Fibroblast of lung (primary cell): ENCODE results near the gene APOA5. TPM values are rescaled to one million over a fixed set of nuclear protein-coding genes. Genes with fewer than 3 reads are reported as not detected.

Experiments
- DNase-seq, 2 donors: peaks; one replicate each; pipeline versions ENCODE4 v3.0.0 to v3.0.0-alpha.2; 2010; ENCODE audit warnings: low read depth in 2 of 2
- H2AFZ ChIP-seq: 2 replicates; pipeline ENCODE4 v1.5.1; 2012; ENCODE audit warnings: low read length, control low read depth, inconsistent platforms
- H3K27ac ChIP-seq: 2 replicates; pipeline ENCODE4 v1.5.1; 2011; ENCODE audit warnings: low read length, control low read depth; ENCODE audit not compliant: insufficient read depth
- H3K27me3 ChIP-seq: 2 replicates; pipeline ENCODE4 v1.5.1; 2011; ENCODE audit warnings: mild to moderate bottlenecking, low read length; ENCODE audit not compliant: control insufficient read depth, insufficient read depth
- H3K36me3 ChIP-seq: 2 replicates; pipeline ENCODE4 v1.5.1; 2011; ENCODE audit warnings: low read length; ENCODE audit not compliant: control insufficient read depth, insufficient read depth
- H3K4me1 ChIP-seq: 2 replicates; pipeline ENCODE4 v1.5.1; 2011; ENCODE audit warnings: low read length; ENCODE audit not compliant: control insufficient read depth, insufficient read depth; ENCODE audit errors: extremely low read depth
- H3K4me2 ChIP-seq: 2 replicates; pipeline ENCODE4 v1.5.1; 2011; ENCODE audit warnings: low read length, control low read depth; ENCODE audit not compliant: insufficient read depth; ENCODE audit errors: extremely low read depth
- H3K4me3 ChIP-seq, 4 experiments: fragments of 200-600 bp in 1 of 4; sonication (generic) in 1 of 4; replicated peaks in 1 of 4; 2 replicates each; pipeline ENCODE4 v1.5.1; 2011 to 2016; ENCODE audit warnings: low read length in 4 of 4, low read depth in 3 of 4, mild to moderate bottlenecking in 3 of 4, control low read depth in 2 of 4, inconsistent platforms in 1 of 4, mixed read lengths in 1 of 4; ENCODE audit not compliant: insufficient read depth in 1 of 4; ENCODE audit errors: control extremely low read depth in 1 of 4
- H3K79me2 ChIP-seq: 2 replicates; pipeline ENCODE4 v1.5.1; 2012; ENCODE audit warnings: mild to moderate bottlenecking, low read length, inconsistent platforms; ENCODE audit not compliant: control insufficient read depth, insufficient read depth
- H3K9ac ChIP-seq: 2 replicates; pipeline ENCODE4 v1.5.1; 2011; ENCODE audit warnings: mild to moderate bottlenecking, low read length, control low read depth; ENCODE audit not compliant: insufficient read depth
- H3K9me3 ChIP-seq: 2 replicates; pipeline ENCODE4 v1.5.1; 2012; ENCODE audit warnings: low read depth, low read length; ENCODE audit not compliant: control insufficient read depth, insufficient read depth
- H4K20me1 ChIP-seq: 2 replicates; pipeline ENCODE4 v1.5.1; 2011; ENCODE audit warnings: low read length; ENCODE audit not compliant: control insufficient read depth, insufficient read depth; ENCODE audit errors: extremely low read depth
- EZH2 ChIP-seq: IDR thresholded peaks from 2 replicates; pipeline ENCODE4 v1.5.1; 2012; ENCODE audit warnings: low read length, control low read depth, mild to moderate bottlenecking; ENCODE audit errors: missing control alignments
- polyA plus RNA-seq, 2 donors: library from polyadenylated mRNA; depleted of rRNA in 1 of 2; stranded (reverse) in 1 of 2; unstranded in 1 of 2; fragments of >200 nt; gene quantifications; 2 replicates each; pipeline ENCODE4 v1.2.1, GENCODE V29; 2011 to 2012; ENCODE audit warnings: missing spikeins in 1 of 2
- total RNA-seq: library from RNA; depleted of rRNA; stranded (reverse); fragments of >200 nt; gene quantifications from 2 replicates; pipeline ENCODE4 v1.2.1, GENCODE V29; 2014
- TF ChIP-seq, protein P1 (sequence below), 2 donors: IDR thresholded peaks in 1 of 2; conservative IDR thresholded peaks in 1 of 2; 1 replicate in 1 of 2; 2 replicates in 1 of 2; pipeline ENCODE4 v1.5.1; 2011 to 2012; ENCODE audit warnings: low read length in 2 of 2, control low read depth in 1 of 2, inconsistent platforms in 1 of 2, low read depth in 1 of 2, mild to moderate bottlenecking in 1 of 2

Gene APOA5
- total and polyA plus RNA-seq, 2 donors (not counting 1 experiment from before 2014, with no cell fraction given), result not detected

DNA sequence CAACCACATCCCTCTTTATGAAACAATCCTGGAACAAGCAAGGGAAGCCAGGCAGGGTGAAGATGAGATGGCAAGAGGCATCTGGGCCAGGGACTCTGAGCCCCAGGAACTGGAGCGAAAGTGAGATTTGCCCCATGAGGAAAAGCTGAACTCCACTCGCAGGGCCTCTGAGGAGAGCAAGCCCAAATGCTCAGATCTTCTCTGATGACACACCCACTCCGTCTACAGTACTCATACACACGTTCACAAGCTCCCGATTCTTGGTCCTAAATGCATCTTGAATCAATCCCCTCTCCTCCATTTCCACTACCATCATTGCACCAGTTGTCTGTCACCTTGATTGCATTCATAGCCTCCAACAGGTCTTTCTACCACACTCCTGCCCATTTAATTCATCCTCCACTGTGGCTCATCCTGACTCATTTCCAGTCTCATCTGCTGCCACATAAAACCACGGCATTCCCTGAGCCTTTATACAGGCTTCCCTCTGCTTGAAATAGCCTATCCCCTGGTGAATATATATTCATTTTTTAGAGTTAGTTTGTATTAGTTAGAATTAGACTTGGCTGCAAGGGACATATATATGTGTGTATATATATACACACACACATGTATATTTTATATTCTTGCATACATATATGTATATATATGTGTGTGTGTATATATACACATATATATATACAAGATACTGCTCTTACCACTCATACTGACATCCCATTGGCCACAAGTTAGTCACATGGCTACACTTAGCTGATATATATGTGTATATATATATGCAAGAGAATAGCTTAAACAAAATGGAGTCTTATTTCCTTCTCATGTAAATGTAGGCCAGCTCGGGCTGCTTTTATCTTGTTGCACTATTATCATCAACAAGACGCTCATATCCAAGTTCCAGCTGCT, 1.4 kb upstream of the APOA5 start:
- H3K79me2 ChIP-seq, result no peaks in the 10 kb centered on the region
- no peak overlapping the region for H3K27ac ChIP-seq
- no peak for TF ChIP-seq EZH2
- TF ChIP-seq, protein P1, sequence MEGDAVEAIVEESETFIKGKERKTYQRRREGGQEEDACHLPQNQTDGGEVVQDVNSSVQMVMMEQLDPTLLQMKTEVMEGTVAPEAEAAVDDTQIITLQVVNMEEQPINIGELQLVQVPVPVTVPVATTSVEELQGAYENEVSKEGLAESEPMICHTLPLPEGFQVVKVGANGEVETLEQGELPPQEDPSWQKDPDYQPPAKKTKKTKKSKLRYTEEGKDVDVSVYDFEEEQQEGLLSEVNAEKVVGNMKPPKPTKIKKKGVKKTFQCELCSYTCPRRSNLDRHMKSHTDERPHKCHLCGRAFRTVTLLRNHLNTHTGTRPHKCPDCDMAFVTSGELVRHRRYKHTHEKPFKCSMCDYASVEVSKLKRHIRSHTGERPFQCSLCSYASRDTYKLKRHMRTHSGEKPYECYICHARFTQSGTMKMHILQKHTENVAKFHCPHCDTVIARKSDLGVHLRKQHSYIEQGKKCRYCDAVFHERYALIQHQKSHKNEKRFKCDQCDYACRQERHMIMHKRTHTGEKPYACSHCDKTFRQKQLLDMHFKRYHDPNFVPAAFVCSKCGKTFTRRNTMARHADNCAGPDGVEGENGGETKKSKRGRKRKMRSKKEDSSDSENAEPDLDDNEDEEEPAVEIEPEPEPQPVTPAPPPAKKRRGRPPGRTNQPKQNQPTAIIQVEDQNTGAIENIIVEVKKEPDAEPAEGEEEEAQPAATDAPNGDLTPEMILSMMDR (conservative IDR thresholded peaks at IDR 0.05 in 1 of 2, IDR thresholded peaks at IDR 0.05 in 1 of 2; ENCODE audit: low read depth in 1 of 2, low read length in 2 of 2), result no peak
- peak in 1 of 2 donors; percentile 85 for DNase-seq
- peaks cover 9% of the 10 kb centered on the region for H3K4me1 ChIP-seq
- H3K4me2 ChIP-seq, result peak overlapping the region; percentile 2
- no peaks in the 10 kb centered on the region for H3K27me3 ChIP-seq
- H3K9ac ChIP-seq, result no peak overlapping the region
- H3K4me3 ChIP-seq, result no peak overlapping the region
- no peaks in the 10 kb centered on the region for H3K36me3 ChIP-seq
- H2AFZ ChIP-seq, result peak overlapping the region; percentile 39
- H3K9me3 ChIP-seq, result no peaks in the 10 kb centered on the region
- H4K20me1 ChIP-seq, result no peaks in the 10 kb centered on the region

DNA sequence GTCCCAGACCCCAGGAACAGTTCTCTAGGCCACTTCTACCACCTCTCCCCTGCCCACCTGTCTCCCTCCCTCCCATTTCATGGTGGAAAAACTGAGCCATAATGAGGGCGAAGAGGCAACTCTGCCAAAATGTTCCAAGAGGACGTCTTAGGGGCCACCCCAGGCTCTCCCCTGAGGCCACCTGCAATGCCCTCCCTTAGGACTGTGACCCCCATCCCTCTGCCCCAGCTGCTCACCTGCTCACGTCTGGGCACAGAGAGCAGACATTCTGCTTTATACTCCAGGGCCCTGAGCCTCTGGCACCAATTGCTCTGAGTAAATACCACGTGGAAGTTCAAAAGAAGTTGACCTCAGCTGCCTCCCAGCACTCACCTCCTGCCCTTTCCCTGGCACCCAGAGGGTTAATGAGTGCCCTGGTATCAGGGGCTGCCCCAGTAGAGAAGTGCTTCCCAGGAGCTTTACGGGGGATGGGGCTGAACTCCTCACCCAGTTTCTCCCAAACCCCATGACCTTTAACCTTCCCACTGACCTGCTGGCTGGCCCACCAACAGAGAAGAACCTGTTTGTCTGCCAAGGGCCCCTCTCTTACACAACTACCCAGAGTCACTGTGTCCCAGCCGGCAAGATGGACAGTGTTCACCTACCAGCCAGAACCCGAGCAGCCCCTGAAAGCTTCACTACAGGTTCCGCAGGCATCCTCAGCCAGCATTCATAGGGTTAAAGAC, 627 bp upstream of the APOA5 start:
- Histone ChIP-seq H3K9ac (no peak overlapping the region), H3K4me1 (peaks cover 9% of the 10 kb centered on the region), H2AFZ (no peak overlapping the region), H3K4me3 (no peak overlapping the region), H3K4me2 (no peak overlapping the region), H3K9me3 (no peaks in the 10 kb centered on the region), H3K27ac (no peak overlapping the region), H3K27me3 (no peaks in the 10 kb centered on the region), H3K79me2 (peaks cover 4% of the 10 kb centered on the region), H3K36me3 (no peaks in the 10 kb centered on the region), H4K20me1 (no peaks in the 10 kb centered on the region)
- no peak for DNase-seq
- no peak for TF ChIP-seq EZH2
- TF ChIP-seq, protein P1 (conservative IDR thresholded peaks at IDR 0.05 in 1 of 2, IDR thresholded peaks at IDR 0.05 in 1 of 2; ENCODE audit: low read depth in 1 of 2, low read length in 2 of 2), result no peak

DNA sequence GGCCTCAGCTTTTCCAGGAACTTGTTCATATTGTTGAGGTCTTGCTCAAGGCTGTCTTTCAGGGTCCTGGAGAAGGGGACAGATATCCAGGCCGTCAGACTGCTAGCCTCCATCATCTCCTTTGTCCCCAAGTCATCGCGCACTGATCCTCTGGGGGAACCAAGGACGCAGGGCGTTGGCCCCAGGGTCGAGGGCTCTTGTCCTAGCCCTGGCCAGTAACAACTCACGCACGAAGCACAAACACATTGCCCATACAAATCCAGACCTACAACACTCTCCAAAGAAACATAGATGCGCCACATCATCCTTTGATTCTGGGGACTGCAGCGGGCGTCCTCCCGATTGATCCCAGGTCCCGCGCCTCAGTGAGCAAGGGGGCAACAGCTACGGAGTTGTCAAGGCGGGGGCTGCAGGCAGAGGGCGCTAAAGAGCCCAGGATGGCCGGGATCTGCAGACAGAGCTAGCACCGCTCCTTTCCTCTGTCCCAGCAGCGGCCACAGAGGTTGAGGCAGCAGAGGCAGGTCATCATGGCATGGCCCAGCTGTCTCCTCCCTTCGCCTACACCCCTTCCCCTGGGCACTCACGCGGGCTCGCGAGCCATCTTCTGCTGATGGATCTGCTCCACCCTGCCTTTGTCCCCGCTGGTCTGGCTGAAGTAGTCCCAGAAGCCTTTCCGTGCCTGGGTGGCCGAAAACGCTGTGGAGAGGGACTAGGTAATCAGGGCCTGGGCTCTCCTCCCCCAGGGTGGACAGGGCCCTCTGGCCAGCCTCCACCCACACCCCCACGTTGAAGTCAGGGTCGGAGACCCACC, 472 bp downstream of the APOA5 start:
- H3K27ac ChIP-seq, result no peak overlapping the region
- H2AFZ ChIP-seq, result peak overlapping the region; percentile 80

More for the DNA sequence above, 472 bp downstream of the APOA5 start:
- Histone ChIP-seq H3K9me3 (no peaks in the 10 kb centered on the region), H3K36me3 (peaks cover 1% of the 10 kb centered on the region), H3K27me3 (no peaks in the 10 kb centered on the region), H3K4me2 (no peak overlapping the region), H4K20me1 (no peaks in the 10 kb centered on the region), H3K4me3 (no peak overlapping the region), H3K79me2 (peaks cover 11% of the 10 kb centered on the region), H3K4me1 (peaks cover 12% of the 10 kb centered on the region), H3K9ac (no peak overlapping the region)
- no peak for TF ChIP-seq EZH2
- TF ChIP-seq, protein P1 (conservative IDR thresholded peaks at IDR 0.05 in 1 of 2, IDR thresholded peaks at IDR 0.05 in 1 of 2; ENCODE audit: low read depth in 1 of 2, low read length in 2 of 2), result peak; percentile 78 to 90
- peak; percentile 33 to 64 for DNase-seq
